Ovary (tissue), 3 donors: Measurements from ENCODE around the gene CEACAM16.

Experiments used
- CTCF ChIP-seq, 3 donors: fragments of 450-650 bp in 2 of 3; fragments of 200-600 bp in 1 of 3; IDR thresholded peaks; one replicate each; pipeline versions ENCODE4 v1.5.1 to v1.8.0; 2016 to 2022; ENCODE audit warnings: antibody characterized with exemption in 3 of 3, mild to moderate bottlenecking in 1 of 3
- EP300 ChIP-seq: sonication (generic); formaldehyde crosslinking; IDR thresholded peaks from one replicate; pipeline ENCODE4 v1.6.1; 2017; ENCODE audit warnings: antibody characterized with exemption
- POLR2A ChIP-seq: fragments of 450-650 bp; IDR thresholded peaks from one replicate; pipeline ENCODE4 v1.6.1; 2017; ENCODE audit warnings: antibody characterized with exemption, mild to moderate bottlenecking, moderate library complexity
- donor health status: DM: no; HTN: no; CAD: no.

GRCh38 chr19:44689290-44690130 is 9.4 kb upstream of the CEACAM16 start:
- peak; percentile 81 to 87 (median 83) for TF ChIP-seq CTCF (IDR thresholded peaks at IDR 0.05)
- no peak for TF ChIP-seq EP300
- TF ChIP-seq POLR2A = no peak
